ENCODE measurements around the gene CEP295NL.
"Not testable (repeated sequence)": the region's sequence is repeated elsewhere in the genome, so short reads cannot be mapped to it uniquely, and the experiment has no call there.

Gene CEP295NL

GRCh38 chr17:78893684-78894083 is 9.3 kb downstream of the CEP295NL start:
- no peak overlapping the region for H3K4me3 ChIP-seq (ENCODE audit: extremely low read depth, insufficient read depth, low read length, poor library complexity, severe bottlenecking)
- 75 to 86% methylated on average over 3 to 4 of the region's 4 CpGs for WGBS, 2 experiments (ENCODE audit: insufficient coverage in 2 of 2)
- no peak overlapping the region for H3K27ac ChIP-seq (ENCODE audit: low read depth, low read length, severe bottlenecking)
- H3K36me3 ChIP-seq (ENCODE audit: control insufficient read depth, insufficient read depth, low read length) = peaks cover 3% of the 10 kb centered on the region
- H3K4me1 ChIP-seq (ENCODE audit: control insufficient read depth, insufficient read depth, low read length, poor library complexity, severe bottlenecking) = no peaks in the 10 kb centered on the region
- H3K9me3 ChIP-seq (ENCODE audit: control insufficient read depth, low read length) = no peaks in the 10 kb centered on the region

- H3K4me1 ChIP-seq (ENCODE audit: control insufficient read depth, insufficient read depth, low read length, poor library complexity, severe bottlenecking) = no peaks in the 10 kb centered on the region
- 90 to 100% methylated on average over 4 to 6 of the region's 6 CpGs for WGBS, 2 experiments (ENCODE audit: insufficient coverage in 2 of 2)
- H3K27ac ChIP-seq (ENCODE audit: low read depth, low read length, severe bottlenecking) = no peak overlapping the region
- no peak overlapping the region for H3K4me3 ChIP-seq (ENCODE audit: extremely low read depth, insufficient read depth, low read length, poor library complexity, severe bottlenecking)
- H3K9me3 ChIP-seq (ENCODE audit: control insufficient read depth, low read length) = no peaks in the 10 kb centered on the region
- peaks cover 3% of the 10 kb centered on the region for H3K36me3 ChIP-seq (ENCODE audit: control insufficient read depth, insufficient read depth, low read length)
Measured at GRCh38 chr17:78892936-78893379, 10.0 kb downstream of the CEP295NL start.

GRCh38 chr17:78892520-78892919 is 10.5 kb downstream of the CEP295NL start:
- Histone ChIP-seq H3K4me3 (ENCODE audit: extremely low read depth, insufficient read depth, low read length, poor library complexity, severe bottlenecking) (no peak overlapping the region), H3K27ac (ENCODE audit: low read depth, low read length, severe bottlenecking) (no peak overlapping the region), H3K4me1 (ENCODE audit: control insufficient read depth, insufficient read depth, low read length, poor library complexity, severe bottlenecking) (no peaks in the 10 kb centered on the region), H3K36me3 (ENCODE audit: control insufficient read depth, insufficient read depth, low read length) (peaks cover under 1% of the 10 kb centered on the region), H3K9me3 (ENCODE audit: control insufficient read depth, low read length) (no peaks in the 10 kb centered on the region)
- 90 to 95% methylated on average over 4 to 5 of the region's 5 CpGs for WGBS, 2 experiments (ENCODE audit: insufficient coverage in 2 of 2)

GRCh38 chr17:78892062-78892456 is 10.9 kb downstream of the CEP295NL start:
- H3K36me3 ChIP-seq (ENCODE audit: control insufficient read depth, insufficient read depth, low read length) = peaks cover 5% of the 10 kb centered on the region
- no peaks in the 10 kb centered on the region for H3K4me1 ChIP-seq (ENCODE audit: control insufficient read depth, insufficient read depth, low read length, poor library complexity, severe bottlenecking)
- no peaks in the 10 kb centered on the region for H3K9me3 ChIP-seq (ENCODE audit: control insufficient read depth, low read length)
- H3K27ac ChIP-seq (ENCODE audit: low read depth, low read length, severe bottlenecking) = no peak overlapping the region
- WGBS, 2 experiments (ENCODE audit: insufficient coverage in 2 of 2) = 93 to 95% methylated on average over 14 of the region's 14 CpGs
- H3K4me3 ChIP-seq (ENCODE audit: extremely low read depth, insufficient read depth, low read length, poor library complexity, severe bottlenecking) = no peak overlapping the region

- H3K9me3 ChIP-seq (ENCODE audit: control insufficient read depth, low read length) = no peaks in the 10 kb centered on the region
- H3K4me3 ChIP-seq (ENCODE audit: extremely low read depth, insufficient read depth, low read length, poor library complexity, severe bottlenecking) = no peak overlapping the region
- WGBS, 2 experiments (ENCODE audit: insufficient coverage in 2 of 2) = 89 to 95% methylated on average over 20 to 21 of the region's 21 CpGs
- no peaks in the 10 kb centered on the region for H3K4me1 ChIP-seq (ENCODE audit: control insufficient read depth, insufficient read depth, low read length, poor library complexity, severe bottlenecking)
- H3K27ac ChIP-seq (ENCODE audit: low read depth, low read length, severe bottlenecking) = no peak overlapping the region
- peaks cover 6% of the 10 kb centered on the region for H3K36me3 ChIP-seq (ENCODE audit: control insufficient read depth, insufficient read depth, low read length)
Measured at GRCh38 chr17:78891406-78892061, 11.5 kb downstream of the CEP295NL start.

- Histone ChIP-seq H3K4me1 (ENCODE audit: control insufficient read depth, insufficient read depth, low read length, poor library complexity, severe bottlenecking) (peaks cover 10% of the 10 kb centered on the region), H3K36me3 (ENCODE audit: control insufficient read depth, insufficient read depth, low read length) (peaks cover 6% of the 10 kb centered on the region), H3K27ac (ENCODE audit: low read depth, low read length, severe bottlenecking) (no peak overlapping the region), H3K4me3 (ENCODE audit: extremely low read depth, insufficient read depth, low read length, poor library complexity, severe bottlenecking) (no peak overlapping the region), H3K9me3 (ENCODE audit: control insufficient read depth, low read length) (no peaks in the 10 kb centered on the region)
- 92 to 94% methylated on average over 16 of the region's 16 CpGs for whole genome bisulfite sequencing, 2 experiments (ENCODE audit: insufficient coverage in 2 of 2)
Measured at GRCh38 chr17:78890498-78890897, 12.5 kb downstream of the CEP295NL start.

GRCh38 chr17:78890096-78890495 is 12.9 kb downstream of the CEP295NL start:
- not testable (repeated sequence) for H3K36me3 ChIP-seq (ENCODE audit: control insufficient read depth, insufficient read depth, low read length); H3K4me3 ChIP-seq (ENCODE audit: extremely low read depth, insufficient read depth, low read length, poor library complexity, severe bottlenecking); H3K27ac ChIP-seq (ENCODE audit: low read depth, low read length, severe bottlenecking); H3K9me3 ChIP-seq (ENCODE audit: control insufficient read depth, low read length)
- peaks cover 14% of the 10 kb centered on the region for H3K4me1 ChIP-seq (ENCODE audit: control insufficient read depth, insufficient read depth, low read length, poor library complexity, severe bottlenecking)
- 96% methylated on average over 9 to 10 of the region's 11 CpGs for WGBS, 2 experiments (ENCODE audit: insufficient coverage in 2 of 2)

GRCh38 chr17:78889531-78889930 is 13.5 kb downstream of the CEP295NL start:
- no peaks in the 10 kb centered on the region for H3K9me3 ChIP-seq (ENCODE audit: control insufficient read depth, low read length)
- peaks cover 20% of the 10 kb centered on the region for H3K4me1 ChIP-seq (ENCODE audit: control insufficient read depth, insufficient read depth, low read length, poor library complexity, severe bottlenecking)
- H3K27ac ChIP-seq (ENCODE audit: low read depth, low read length, severe bottlenecking) = no peak overlapping the region
- H3K4me3 ChIP-seq (ENCODE audit: extremely low read depth, insufficient read depth, low read length, poor library complexity, severe bottlenecking) = no peak overlapping the region
- WGBS, 2 experiments (ENCODE audit: insufficient coverage in 2 of 2) = 92 to 95% methylated on average over 7 to 8 of the region's 8 CpGs
- peaks cover 6% of the 10 kb centered on the region for H3K36me3 ChIP-seq (ENCODE audit: control insufficient read depth, insufficient read depth, low read length)

GRCh38 chr17:78888941-78889518 is 14.0 kb downstream of the CEP295NL start:
- peaks cover 25% of the 10 kb centered on the region for H3K4me1 ChIP-seq (ENCODE audit: control insufficient read depth, insufficient read depth, low read length, poor library complexity, severe bottlenecking)
- H3K4me3 ChIP-seq (ENCODE audit: extremely low read depth, insufficient read depth, low read length, poor library complexity, severe bottlenecking) = no peak overlapping the region
- no peak overlapping the region for H3K27ac ChIP-seq (ENCODE audit: low read depth, low read length, severe bottlenecking)
- no peaks in the 10 kb centered on the region for H3K9me3 ChIP-seq (ENCODE audit: control insufficient read depth, low read length)
- peaks cover 6% of the 10 kb centered on the region for H3K36me3 ChIP-seq (ENCODE audit: control insufficient read depth, insufficient read depth, low read length)
- 90 to 91% methylated on average over 4 to 8 of the region's 10 CpGs for WGBS, 2 experiments (ENCODE audit: insufficient coverage in 2 of 2)

GRCh38 chr17:78886954-78887353 is 16.0 kb downstream of the CEP295NL start:
- no peak overlapping the region for H3K27ac ChIP-seq (ENCODE audit: low read depth, low read length, severe bottlenecking)
- peaks cover 42% of the 10 kb centered on the region for H3K4me1 ChIP-seq (ENCODE audit: control insufficient read depth, insufficient read depth, low read length, poor library complexity, severe bottlenecking)
- 93 to 95% methylated on average over 10 of the region's 12 CpGs for WGBS, 2 experiments (ENCODE audit: insufficient coverage in 2 of 2)
- no peaks in the 10 kb centered on the region for H3K9me3 ChIP-seq (ENCODE audit: control insufficient read depth, low read length)
- no peak overlapping the region for H3K4me3 ChIP-seq (ENCODE audit: extremely low read depth, insufficient read depth, low read length, poor library complexity, severe bottlenecking)
- H3K36me3 ChIP-seq (ENCODE audit: control insufficient read depth, insufficient read depth, low read length) = peaks cover 6% of the 10 kb centered on the region

GRCh38 chr17:78885956-78886355 is 17.0 kb downstream of the CEP295NL start:
- WGBS, 2 experiments (ENCODE audit: insufficient coverage in 2 of 2) = 96 to 97% methylated on average over 8 of the region's 8 CpGs
- no peaks in the 10 kb centered on the region for H3K9me3 ChIP-seq (ENCODE audit: control insufficient read depth, low read length)
- H3K4me1 ChIP-seq (ENCODE audit: control insufficient read depth, insufficient read depth, low read length, poor library complexity, severe bottlenecking) = peaks cover 42% of the 10 kb centered on the region
- H3K4me3 ChIP-seq (ENCODE audit: extremely low read depth, insufficient read depth, low read length, poor library complexity, severe bottlenecking) = no peak overlapping the region
- H3K36me3 ChIP-seq (ENCODE audit: control insufficient read depth, insufficient read depth, low read length) = peaks cover 6% of the 10 kb centered on the region
- no peak overlapping the region for H3K27ac ChIP-seq (ENCODE audit: low read depth, low read length, severe bottlenecking)
